ENCODE data around the gene PCBD2.

The PCBD2 gene

GRCh38 chr5:135008981-135009735, 104.2 kb downstream of the PCBD2 start:
- no peak for DNase-seq

- DNase-seq = no peak
Observed at GRCh38 chr5:135009736-135010501, 105.0 kb downstream of the PCBD2 start.

- no peak for DNase-seq
Observed at GRCh38 chr5:135010502-135011354, 105.8 kb downstream of the PCBD2 start.

GRCh38 chr5:135011355-135012032, 106.6 kb downstream of the PCBD2 start:
- no peak for DNase-seq

- no peak for DNase-seq
Observed at GRCh38 chr5:135012033-135012588, 107.2 kb downstream of the PCBD2 start.
